Stimulated activated CD4-positive, alpha-beta T cell treated with anti-CD3 and anti-CD28 coated beads, Interleukin-4, amount 100 ng/mL, for 48 hours (primary cell): ENCODE results near the gene RFX1.

Experiments used
- DNase-seq, 2 donors: peaks; one replicate each; pipeline ENCODE4 v3.0.0-alpha.2; 2020; ENCODE audit warnings: low read depth in 2 of 2

RFX1 gene

GRCh38 chr19:13996928-13997630, 9.0 kb downstream of the RFX1 start:
- DNase-seq: no peak

GRCh38 chr19:13995878-13996765, 10.0 kb downstream of the RFX1 start:
- no peak for DNase-seq

- no peak for DNase-seq
Observed at GRCh38 chr19:13995017-13995728, 10.9 kb downstream of the RFX1 start.

DNA sequence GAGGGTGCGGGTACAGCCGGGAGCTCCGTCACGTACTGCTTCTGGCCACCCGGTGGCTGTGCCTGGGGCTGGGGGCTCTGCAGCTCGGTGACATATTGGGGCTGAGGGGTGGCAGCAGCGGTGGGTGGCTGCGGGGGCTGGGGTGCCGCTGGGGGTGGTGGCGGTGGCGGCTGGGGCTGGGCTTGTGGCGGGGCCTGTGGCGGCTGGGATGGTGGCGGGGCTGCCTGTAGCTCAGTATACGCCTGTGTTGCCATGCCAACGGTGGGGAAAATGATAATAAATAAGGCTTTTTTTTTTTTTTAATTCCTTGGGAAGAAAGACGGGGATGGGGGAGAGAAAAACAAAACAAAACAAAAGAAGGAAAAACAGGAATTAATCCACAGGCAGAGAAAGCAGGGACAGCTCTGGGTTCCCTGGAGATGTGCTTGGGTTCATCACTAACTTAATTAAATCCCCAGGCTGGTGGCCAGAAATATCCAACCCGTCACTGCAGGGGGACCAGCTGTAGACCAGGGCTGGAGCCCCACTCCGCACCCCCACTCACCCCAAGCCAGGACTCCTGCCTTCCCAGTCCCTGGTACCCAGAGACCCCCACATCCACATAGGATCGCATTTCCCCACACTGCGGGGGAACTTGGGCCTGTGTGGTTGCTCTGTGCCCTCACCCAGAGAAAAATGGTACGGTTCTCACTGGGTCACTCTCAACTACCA, 12.4 kb downstream of the RFX1 start:
- no peak for DNase-seq

DNA sequence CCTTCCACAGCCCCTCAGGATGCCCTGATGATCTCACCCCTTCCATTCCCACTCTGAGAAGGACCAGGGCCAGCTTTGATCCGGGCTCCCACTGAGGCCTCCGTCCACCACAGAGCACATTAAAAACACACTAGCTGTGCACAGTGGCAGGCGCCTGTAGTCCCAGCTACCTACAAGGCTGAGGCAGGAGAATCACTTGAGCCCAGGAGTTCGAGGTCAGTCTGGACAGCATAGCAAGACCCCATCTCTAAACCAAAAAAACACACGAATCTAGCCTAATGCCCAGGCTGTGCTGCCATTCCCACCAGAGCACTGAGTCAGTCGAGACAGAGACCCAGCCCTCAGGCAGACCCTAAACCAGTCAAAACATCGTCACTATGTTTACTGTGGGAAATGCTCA, 14.1 kb downstream of the RFX1 start:
- DNase-seq: no peak

DNA sequence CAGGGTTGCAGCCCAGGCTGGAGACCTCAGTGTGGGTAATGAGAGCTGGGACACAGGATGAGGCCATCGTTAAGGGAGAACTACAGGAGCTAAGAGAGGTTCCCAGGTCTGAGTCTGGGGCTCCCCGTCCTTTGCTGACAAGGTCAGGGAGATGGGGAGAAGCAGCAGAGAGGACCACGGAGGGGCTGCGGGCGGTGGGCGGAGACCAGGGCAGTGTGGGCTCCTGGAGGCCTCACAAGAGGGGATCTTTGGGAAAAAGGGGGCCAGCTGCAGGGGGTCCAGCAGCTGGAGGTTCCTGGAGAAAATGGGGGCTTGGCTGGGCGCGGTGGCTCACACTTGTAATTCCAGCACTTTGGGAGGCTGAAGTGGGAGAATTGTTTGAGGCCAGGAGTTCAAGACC, 16.0 kb downstream of the RFX1 start:
- no peak for DNase-seq

DNA sequence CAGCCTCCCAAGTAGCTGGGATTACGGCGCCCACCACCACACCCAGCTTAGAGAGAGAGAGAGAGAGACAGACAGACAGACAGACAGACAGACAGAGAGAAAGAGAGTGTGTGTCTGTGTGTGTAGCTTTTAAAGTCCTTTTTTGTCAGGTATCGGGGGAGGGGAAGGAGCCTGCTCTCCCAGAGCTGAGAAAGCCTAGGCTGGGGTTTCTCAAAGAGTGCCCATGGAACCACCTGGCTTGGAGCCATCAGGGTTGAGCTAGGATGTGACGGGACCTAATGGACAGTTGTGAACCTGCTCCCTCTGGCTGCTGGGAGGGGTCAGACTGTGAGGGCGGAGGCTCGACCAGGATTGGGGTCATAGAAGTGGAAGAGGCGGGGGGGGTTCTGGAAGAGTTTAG, 16.6 kb downstream of the RFX1 start:
- DNase-seq: no peak

DNA sequence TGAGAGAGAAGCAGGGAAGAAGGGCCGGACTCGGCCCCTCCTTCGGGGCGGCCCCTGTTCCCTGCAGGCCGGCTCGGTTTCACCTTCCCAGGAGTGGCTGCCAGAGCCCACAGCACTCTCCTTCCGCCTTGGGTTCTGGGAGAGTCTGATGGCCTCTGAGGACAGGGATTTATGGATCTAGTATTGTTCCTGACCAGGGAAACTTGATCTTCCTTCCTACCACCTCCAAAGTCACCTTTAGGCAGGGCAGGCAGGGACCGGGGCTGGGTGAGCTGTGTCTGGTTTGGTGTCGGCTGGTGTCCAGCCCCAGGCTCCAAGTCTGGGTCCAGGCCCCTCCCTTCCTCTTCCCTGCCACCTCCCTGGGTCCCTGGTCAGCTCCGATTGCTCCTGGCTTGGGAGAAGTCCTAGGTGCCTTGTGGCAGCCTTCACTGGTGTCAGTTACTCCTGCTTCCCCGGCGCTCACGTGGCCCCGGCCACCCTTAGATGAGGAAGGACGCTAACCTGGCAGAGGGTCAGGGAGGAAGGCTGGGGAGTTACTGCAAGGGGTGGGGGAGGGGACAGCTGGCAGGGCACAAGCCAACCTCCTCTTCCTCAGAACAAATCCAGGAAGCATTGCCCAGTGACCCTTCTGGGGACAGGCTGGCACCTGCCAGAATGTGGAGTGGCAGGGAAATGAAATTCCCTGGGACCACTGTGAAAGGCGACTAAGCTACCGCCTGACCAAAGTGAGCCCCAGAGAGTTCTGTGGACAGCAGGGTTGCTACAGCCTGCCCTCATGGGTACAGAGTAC, 18.8 kb downstream of the RFX1 start:
- no peak for DNase-seq

- peak; percentile 98 to 99 for DNase-seq
Observed at GRCh38 chr19:13986348-13986904, 19.7 kb downstream of the RFX1 start.

- no peak for DNase-seq
Observed at GRCh38 chr19:13985771-13986347, 20.3 kb downstream of the RFX1 start.

- DNase-seq: no peak
Observed at GRCh38 chr19:13984875-13985741, 21.0 kb downstream of the RFX1 start.

DNA sequence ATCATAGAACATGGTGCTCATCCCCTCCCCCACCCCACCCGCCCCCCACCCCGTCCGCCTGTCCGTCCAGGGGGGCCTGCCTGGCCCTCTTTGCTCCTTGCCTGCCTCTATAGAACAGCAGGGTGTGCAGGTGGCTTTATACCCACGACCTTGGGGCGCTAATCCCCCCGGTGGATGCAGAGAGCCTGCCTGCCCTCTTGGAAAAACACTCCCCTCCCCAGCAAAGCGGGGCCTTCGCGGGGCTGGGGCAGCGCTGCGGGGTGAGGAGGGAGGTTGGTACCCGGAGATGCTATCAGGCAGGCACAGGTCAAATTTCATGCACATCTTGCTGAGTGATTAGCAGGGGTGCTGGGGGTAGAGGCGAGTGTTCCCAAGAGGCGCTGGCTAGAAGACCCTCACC, 21.9 kb downstream of the RFX1 start:
- no peak for DNase-seq

DNA sequence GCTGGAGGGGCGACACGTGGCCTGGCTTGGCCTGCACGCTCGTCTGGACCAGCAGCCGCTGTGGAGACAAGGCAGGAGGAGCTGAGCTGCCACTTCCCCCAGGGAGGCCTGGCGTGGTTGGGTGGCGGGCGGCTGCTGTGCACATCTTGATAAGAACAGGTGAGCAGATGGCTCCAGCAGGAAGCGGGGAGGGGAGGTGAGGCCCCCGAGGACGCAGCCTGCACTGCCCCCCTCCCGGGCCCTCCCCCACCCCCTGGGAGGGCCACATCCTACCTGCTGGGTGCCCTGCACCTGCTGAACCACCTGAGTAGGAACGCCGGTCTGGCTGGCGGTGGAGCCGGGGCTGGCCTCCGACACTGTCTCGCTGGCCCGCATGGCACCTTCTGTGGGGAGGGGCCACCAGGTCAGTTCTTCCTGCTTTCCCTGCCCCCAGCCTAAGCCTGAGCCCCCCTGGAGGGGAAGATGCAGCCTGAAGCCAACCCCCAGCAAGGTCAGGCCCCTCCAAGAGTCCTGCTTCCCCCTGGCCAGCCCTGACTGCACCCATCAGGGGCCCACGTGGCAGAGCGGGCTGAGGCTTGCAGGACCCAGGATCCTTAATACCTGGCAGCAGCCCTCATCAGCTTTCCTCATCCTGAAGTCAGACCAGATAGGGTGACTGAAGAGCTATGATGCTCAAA, 22.8 kb downstream of the RFX1 start:
- no peak for DNase-seq

DNA sequence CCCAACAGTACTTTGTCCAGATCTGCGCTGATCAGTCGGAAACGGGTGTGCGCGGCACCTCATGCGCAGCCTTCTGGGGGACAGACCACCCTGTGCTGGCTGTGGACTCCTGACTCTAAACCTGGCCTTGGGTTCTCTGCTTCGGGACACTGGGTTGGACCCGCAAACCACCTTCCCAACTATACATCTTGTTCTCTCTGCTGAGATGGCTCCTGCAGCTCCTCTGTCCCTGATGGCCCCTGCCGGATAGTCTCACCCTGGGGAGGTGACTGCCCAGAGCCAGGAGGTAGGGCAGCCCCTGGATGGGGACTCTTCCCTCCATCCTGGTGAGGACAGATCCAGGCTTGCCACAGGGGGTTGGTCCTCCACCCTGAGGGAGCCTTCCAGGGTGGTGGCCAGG, 23.3 kb downstream of the RFX1 start:
- no peak for DNase-seq

GRCh38 chr19:13981988-13982501, 24.1 kb downstream of the RFX1 start:
- no peak for DNase-seq

DNA sequence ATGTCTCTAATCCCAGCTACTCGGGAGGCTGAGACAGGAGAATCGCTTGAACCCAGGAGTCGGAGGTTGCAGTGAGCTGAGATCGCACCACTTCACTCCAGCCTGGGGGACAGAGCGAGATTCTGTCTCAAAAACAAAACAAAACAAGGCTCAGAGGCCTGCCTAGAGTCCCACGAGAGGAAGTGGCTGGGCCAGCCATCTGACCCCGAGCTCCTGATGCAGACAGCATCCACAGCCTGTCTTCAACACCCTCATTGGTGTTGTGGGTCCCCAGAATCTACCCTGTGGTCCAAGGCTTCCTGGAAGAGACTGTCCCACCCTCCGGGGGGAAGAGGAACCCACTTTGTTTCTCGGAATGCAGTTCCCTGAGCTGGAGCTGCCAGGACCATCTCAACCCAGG, 24.7 kb downstream of the RFX1 start:
- no peak for DNase-seq

DNA sequence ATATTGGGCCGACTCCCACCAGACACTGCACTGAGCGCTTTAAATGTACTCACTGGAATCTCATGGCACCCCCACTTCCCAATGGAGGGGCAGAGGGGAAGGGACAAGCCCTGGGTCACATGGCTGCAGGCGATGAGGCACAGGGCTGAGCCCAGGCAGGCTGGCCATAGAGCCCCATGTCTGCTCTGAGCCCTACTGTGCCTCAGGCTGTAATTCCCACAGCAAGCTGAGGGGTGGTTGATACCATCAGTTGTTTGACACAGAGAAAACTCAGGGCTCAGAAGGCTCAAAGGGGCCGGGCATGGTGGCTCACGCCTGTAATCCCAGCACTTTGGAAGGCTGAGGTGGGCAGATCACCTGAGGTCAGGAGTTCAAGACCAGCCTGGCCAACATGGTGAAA, 25.1 kb downstream of the RFX1 start:
- DNase-seq: no peak

DNA sequence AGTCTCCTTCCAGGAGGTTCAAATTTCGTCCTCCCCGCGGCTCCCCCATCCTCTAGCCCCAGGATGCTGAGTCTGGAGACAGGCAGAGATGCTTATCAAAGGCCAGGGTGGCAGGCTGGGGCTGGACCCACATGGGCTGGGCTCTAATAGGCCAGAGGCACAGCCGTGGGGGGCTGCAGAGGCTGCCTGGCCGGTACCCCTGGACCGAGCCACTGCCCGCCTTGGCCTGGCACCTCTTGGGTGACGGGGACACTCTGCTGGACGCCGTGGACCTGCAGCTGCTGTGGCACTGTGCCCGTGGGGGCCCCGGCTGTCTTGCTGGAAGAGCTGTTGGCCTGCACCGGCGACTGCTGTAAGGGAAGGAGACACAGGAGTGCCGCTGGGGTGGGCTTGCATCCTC, 25.8 kb downstream of the RFX1 start:
- no peak for DNase-seq

- no peak for DNase-seq
Observed at GRCh38 chr19:13979686-13980085, 26.4 kb downstream of the RFX1 start.
